H9 (cell line): Measurements from ENCODE around the gene SERPINE1. TPM values are rescaled to one million over a fixed set of nuclear protein-coding genes. Genes with fewer than 3 reads are reported as not detected.

Experiments used
- DNase-seq: peaks from one replicate; pipeline ENCODE4 v3.0.0-alpha.2; 2017
- H2AFZ ChIP-seq: one replicate; pipeline ENCODE4 v1.6.1; 2013; ENCODE audit warnings: mild to moderate bottlenecking, low read length, control low read depth, moderate library complexity
- H2AK5ac ChIP-seq: 2 replicates; pipeline ENCODE4 v1.6.1; 2013; ENCODE audit warnings: low read length, control low read depth, mixed read lengths; ENCODE audit not compliant: insufficient read length
- H2BK120ac ChIP-seq: one replicate; pipeline ENCODE4 v1.6.1; 2013; ENCODE audit warnings: low read depth, mild to moderate bottlenecking, low read length, control low read depth, inconsistent platforms; ENCODE audit not compliant: poor library complexity, severe bottlenecking
- H2BK12ac ChIP-seq: 2 replicates; pipeline ENCODE4 v1.6.1; 2013; ENCODE audit warnings: low read length, control low read depth, mixed read lengths, low read depth; ENCODE audit not compliant: insufficient read length
- H2BK15ac ChIP-seq: 2 replicates; pipeline ENCODE4 v1.6.1; 2013; ENCODE audit warnings: low read depth, low read length, control low read depth
- H2BK20ac ChIP-seq: one replicate; pipeline ENCODE4 v1.6.1; 2013; ENCODE audit warnings: low read depth, mild to moderate bottlenecking, low read length, control low read depth, inconsistent platforms; ENCODE audit not compliant: poor library complexity, severe bottlenecking
- H2BK5ac ChIP-seq: 2 replicates; pipeline ENCODE4 v1.6.1; 2013; ENCODE audit warnings: low read length, control low read depth, mixed read lengths; ENCODE audit not compliant: insufficient read length
- H3K14ac ChIP-seq: 2 replicates; pipeline ENCODE4 v1.6.1; 2013; ENCODE audit warnings: low read length, control low read depth; ENCODE audit not compliant: insufficient read depth
- H3K18ac ChIP-seq: 2 replicates; pipeline ENCODE4 v1.6.1; 2013; ENCODE audit warnings: low read depth, mild to moderate bottlenecking, mixed read lengths, low read length, control low read depth; ENCODE audit not compliant: insufficient read length
- H3K23ac ChIP-seq: 2 replicates; pipeline ENCODE4 v1.6.1; 2013; ENCODE audit warnings: low read length, control low read depth, mixed read lengths, low read depth; ENCODE audit not compliant: insufficient read length
- H3K23me2 ChIP-seq: 2 replicates; pipeline ENCODE4 v1.6.1; 2013; ENCODE audit warnings: low read depth, mild to moderate bottlenecking, mixed read lengths, low read length, control low read depth; ENCODE audit not compliant: insufficient read length, poor library complexity, severe bottlenecking
- H3K27ac ChIP-seq: 2 replicates; pipeline ENCODE4 v1.5.1; 2013; ENCODE audit warnings: low read length, control low read depth, mixed read lengths, low read depth; ENCODE audit not compliant: insufficient read length
- H3K27me3 ChIP-seq: 2 replicates; pipeline ENCODE4 v1.6.1; 2013; ENCODE audit warnings: low read length, control low read depth, inconsistent platforms; ENCODE audit not compliant: insufficient read depth
- H3K4ac ChIP-seq: 2 replicates; pipeline ENCODE4 v1.6.1; 2013; ENCODE audit warnings: low read depth, mild to moderate bottlenecking, control low read depth, inconsistent platforms, low read length, moderate library complexity
- H3K4me1 ChIP-seq: 2 replicates; pipeline ENCODE4 v1.6.1; 2013; ENCODE audit warnings: low read length, control low read depth, inconsistent platforms; ENCODE audit not compliant: insufficient read depth
- H3K4me2 ChIP-seq: 2 replicates; pipeline ENCODE4 v1.6.1; 2013; ENCODE audit warnings: low read length, control low read depth, mixed read lengths; ENCODE audit not compliant: insufficient read length, insufficient read depth
- H3K56ac ChIP-seq: 2 replicates; pipeline ENCODE4 v1.6.1; 2013; ENCODE audit warnings: low read depth, mild to moderate bottlenecking, mixed read lengths, low read length, control low read depth; ENCODE audit not compliant: insufficient read length
- H3K79me1 ChIP-seq: 2 replicates; pipeline ENCODE4 v1.6.1; 2013; ENCODE audit warnings: low read depth, mild to moderate bottlenecking, moderate library complexity, low read length, control low read depth, inconsistent platforms; ENCODE audit not compliant: insufficient read depth, poor library complexity, severe bottlenecking
- H3K79me2 ChIP-seq: 2 replicates; pipeline ENCODE4 v1.6.1; 2013; ENCODE audit warnings: low read length, control low read depth, inconsistent platforms; ENCODE audit not compliant: insufficient read depth
- H3K9ac ChIP-seq: 2 replicates; pipeline ENCODE4 v1.6.1; 2013; ENCODE audit warnings: low read length, control low read depth, mixed read lengths; ENCODE audit not compliant: insufficient read length; ENCODE audit errors: extremely low read depth
- H3K9me3 ChIP-seq: one replicate; pipeline ENCODE4 v1.6.1; 2013; ENCODE audit warnings: low read depth, low read length, inconsistent platforms; ENCODE audit not compliant: control insufficient read depth
- H3T11ph ChIP-seq: one replicate; pipeline ENCODE4 v1.6.1; 2013; ENCODE audit warnings: mild to moderate bottlenecking, low read length, control low read depth, inconsistent platforms
- H4K20me1 ChIP-seq: one replicate; pipeline ENCODE4 v1.6.1; 2013; ENCODE audit not compliant: control insufficient read depth, insufficient read length, insufficient read depth
- H4K5ac ChIP-seq: 2 replicates; pipeline ENCODE4 v1.6.1; 2013; ENCODE audit warnings: low read depth, mild to moderate bottlenecking, mixed read lengths, low read length, control low read depth; ENCODE audit not compliant: insufficient read length
- H4K8ac ChIP-seq: replicated peaks from 2 replicates; pipeline ENCODE4 v1.6.1; 2013; ENCODE audit warnings: low read length, control low read depth, mixed read lengths, low read depth; ENCODE audit not compliant: insufficient read length
- H4K91ac ChIP-seq: 2 replicates; pipeline ENCODE4 v1.6.1; 2013; ENCODE audit warnings: low read depth, mild to moderate bottlenecking, moderate library complexity, mixed read lengths, low read length, control low read depth; ENCODE audit not compliant: insufficient read length
- H3K27ac Mint-ChIP-seq, 3 experiments: 2 replicates in 2 of 3; 3 replicates in 1 of 3; pipeline ENCODE4 v1.8.0; 2020 to 2021; ENCODE audit warnings: mixed read lengths in 3 of 3, mild to moderate bottlenecking in 1 of 3, moderate library complexity in 1 of 3
- H3K27me3 Mint-ChIP-seq: 2 replicates; pipeline ENCODE4 v1.8.0; 2021; ENCODE audit warnings: low read depth, mild to moderate bottlenecking, moderate library complexity, mixed read lengths
- H3K36me3 Mint-ChIP-seq, 3 experiments: 2 replicates in 2 of 3; 3 replicates in 1 of 3; pipeline ENCODE4 v1.8.0; 2020 to 2021; ENCODE audit warnings: low read depth in 3 of 3, mixed read lengths in 3 of 3; ENCODE audit not compliant: insufficient read depth in 1 of 3
- H3K4me1 Mint-ChIP-seq, 2 experiments: 2 replicates each; pipeline ENCODE4 v1.8.0; 2020; ENCODE audit warnings: mixed read lengths in 2 of 2
- H3K4me3 Mint-ChIP-seq, 2 experiments: 2 replicates in 1 of 2; 3 replicates in 1 of 2; pipeline ENCODE4 v1.8.0; 2020 to 2021; ENCODE audit warnings: mild to moderate bottlenecking in 2 of 2, mixed read lengths in 2 of 2, moderate library complexity in 1 of 2
- H3K9me3 Mint-ChIP-seq, 2 experiments: 2 replicates in 1 of 2; 3 replicates in 1 of 2; pipeline ENCODE4 v1.8.0; 2020; ENCODE audit warnings: mild to moderate bottlenecking in 2 of 2, mixed read lengths in 2 of 2, moderate library complexity in 1 of 2
- CTCF ChIP-seq: fragments of 200-600 bp; sonication (generic); conservative IDR thresholded peaks from 3 replicates; pipeline ENCODE4 v1.8.0; 2021; ENCODE audit warnings: antibody characterized with exemption, mild to moderate bottlenecking
- WGBS: extraction: QIAGEN DNeasy Blood & Tissue Kit; methylation state at CpG from one replicate; pipeline ENCODE4 v1.1.7; 2013; ENCODE audit warnings: missing lambda C conversion rate, low lambda C conversion rate, mixed read lengths; ENCODE audit not compliant: insufficient read length; ENCODE audit errors: extremely low coverage; 5-methylcytosine and 5-hydroxymethylcytosine counted together
- total RNA-seq: library from RNA; stranded (reverse); gene quantifications from 2 replicates; pipeline ENCODE4 v1.2.1, GENCODE V29; 2021

The SERPINE1 gene
- total RNA-seq, 1 experiment from 2014 or later: 11.5 TPM

GRCh38 chr7:101111261-101111660, 15.6 kb upstream of the SERPINE1 start:
- H2BK5ac ChIP-seq: no peak overlapping the region
- no peak overlapping the region for H3K56ac ChIP-seq
- Mint-ChIP-seq H3K27me3 (no peaks in the 10 kb centered on the region), H3K4me3 (no peak overlapping the region), H3K27ac (peak overlapping the region in 1 of 3 experiments; percentile 52; a peak in 1 of 7 replicates), H3K36me3 (no peaks in the 10 kb centered on the region; a peak in 1 of 7 replicates), H3K9me3 (no peaks in the 10 kb centered on the region), H3K4me1 (peaks cover 5 to 7% of the 10 kb centered on the region in 2 experiments; a peak in 2 of 4 replicates)
- no peaks in the 10 kb centered on the region for H3K4me1 ChIP-seq
- no peak overlapping the region for H4K91ac ChIP-seq
- no CpG with 5 or more reads among the region's 5 CpGs for WGBS
- H3K4ac ChIP-seq: no peak overlapping the region
- no peak overlapping the region for H4K8ac ChIP-seq
- no peak overlapping the region for H3K18ac ChIP-seq
- no peak overlapping the region for H3K23ac ChIP-seq
- H4K5ac ChIP-seq: no peak overlapping the region
- H3K79me1 ChIP-seq: no peaks in the 10 kb centered on the region
- H2BK20ac ChIP-seq: no peak overlapping the region
- H3T11ph ChIP-seq: no peak overlapping the region
- H3K79me2 ChIP-seq: no peaks in the 10 kb centered on the region
- no peaks in the 10 kb centered on the region for H3K23me2 ChIP-seq
- TF ChIP-seq CTCF: no peak
- no peak overlapping the region for H2BK12ac ChIP-seq
- H3K27me3 ChIP-seq: no peaks in the 10 kb centered on the region
- H4K20me1 ChIP-seq: no peaks in the 10 kb centered on the region
- H2AFZ ChIP-seq: no peak overlapping the region
- no peak for DNase-seq
- no peak overlapping the region for H2BK15ac ChIP-seq
- H2BK120ac ChIP-seq: no peak overlapping the region
- no peak overlapping the region for H3K4me2 ChIP-seq
- no peak overlapping the region for H3K14ac ChIP-seq
- no peak overlapping the region for H3K9ac ChIP-seq
- no peak overlapping the region for H3K27ac ChIP-seq
- no peak overlapping the region for H2AK5ac ChIP-seq
- no peaks in the 10 kb centered on the region for H3K9me3 ChIP-seq
